Measurements from ENCODE around the gene TCF3.

TCF3 gene

GRCh38 chr19:1605236-1606137 is 46.9 kb downstream of the TCF3 start, which contains the start of gene UQCR11:
UQCR11 (minus strand) TSS chr19:1605462; CDS start chr19:1605409, 53 bp downstream.
- TF ChIP-seq JUND (IDR thresholded peaks at IDR 0.05; ENCODE audit: low read depth) = no peak
- in situ Hi-C loops (cut with HindIII; ENCODE audit: low pct_unique_long_range_greater_than_20kb, low sequenced_read_pairs) = no loop called here
- DNase-seq (ENCODE audit: low read depth in 1 of 2, low spot score in 1 of 2) = peak; percentile 89 to 94

GRCh38 chr19:1602091-1602707 is 50.2 kb downstream of the TCF3 start:
- in situ Hi-C loops (cut with HindIII; ENCODE audit: low pct_unique_long_range_greater_than_20kb, low sequenced_read_pairs) = no loop called here
- no peak for TF ChIP-seq JUND (IDR thresholded peaks at IDR 0.05; ENCODE audit: low read depth)

GRCh38 chr19:1601613-1602064 is 50.8 kb downstream of the TCF3 start:
- in situ Hi-C loops (cut with HindIII; ENCODE audit: low pct_unique_long_range_greater_than_20kb, low sequenced_read_pairs) = no loop called here
- DNase-seq (ENCODE audit: low read depth in 1 of 2, low spot score in 1 of 2) = no peak
- no peak for TF ChIP-seq JUND (IDR thresholded peaks at IDR 0.05; ENCODE audit: low read depth)

More at GRCh38 chr19:1602091-1602707, 50.2 kb downstream of the TCF3 start:
- DNase-seq (ENCODE audit: low read depth in 1 of 2, low spot score in 1 of 2) = no peak

- DNase-seq (ENCODE audit: low read depth in 1 of 2, low spot score in 1 of 2) = no peak
- in situ Hi-C loops (cut with HindIII; ENCODE audit: low pct_unique_long_range_greater_than_20kb, low sequenced_read_pairs) = no loop called here
- no peak for TF ChIP-seq JUND (IDR thresholded peaks at IDR 0.05; ENCODE audit: low read depth)
These were observed 53.0 kb downstream of the TCF3 start for GRCh38 chr19:1599460-1599846.

- TF ChIP-seq JUND (IDR thresholded peaks at IDR 0.05; ENCODE audit: low read depth) = no peak
- no peak for DNase-seq (ENCODE audit: low read depth in 1 of 2, low spot score in 1 of 2)
- in situ Hi-C loops (cut with HindIII; ENCODE audit: low pct_unique_long_range_greater_than_20kb, low sequenced_read_pairs) = no loop called here
These were observed 53.5 kb downstream of the TCF3 start for GRCh38 chr19:1598777-1599459.

- in situ Hi-C loops (cut with HindIII; ENCODE audit: low pct_unique_long_range_greater_than_20kb, low sequenced_read_pairs) = no loop called here
- no peak for TF ChIP-seq JUND (IDR thresholded peaks at IDR 0.05; ENCODE audit: low read depth)
- no peak for DNase-seq (ENCODE audit: low read depth in 1 of 2, low spot score in 1 of 2)
These were observed 59.0 kb downstream of the TCF3 start for GRCh38 chr19:1593501-1593772.

- peak; percentile 83 to 93 for DNase-seq (ENCODE audit: low read depth in 1 of 2, low spot score in 1 of 2)
- TF ChIP-seq JUND (IDR thresholded peaks at IDR 0.05; ENCODE audit: low read depth) = no peak
- in situ Hi-C loops (cut with HindIII; ENCODE audit: low pct_unique_long_range_greater_than_20kb, low sequenced_read_pairs) = no loop called here
These were observed 59.5 kb downstream of the TCF3 start, which contains the start of gene MBD3 for GRCh38 chr19:1592755-1593500. MBD3 (minus strand) TSS chr19:1592865; CDS start chr19:1592631, 234 bp downstream.

GRCh38 chr19:1592024-1592754 is 60.2 kb downstream of the TCF3 start:
- DNase-seq (ENCODE audit: low read depth in 1 of 2, low spot score in 1 of 2) = peak; percentile 83 to 92
- no peak for TF ChIP-seq JUND (IDR thresholded peaks at IDR 0.05; ENCODE audit: low read depth)
- in situ Hi-C loops (cut with HindIII; ENCODE audit: low pct_unique_long_range_greater_than_20kb, low sequenced_read_pairs) = no loop called here

GRCh38 chr19:1591421-1592023 is 60.9 kb downstream of the TCF3 start:
- no peak for TF ChIP-seq JUND (IDR thresholded peaks at IDR 0.05; ENCODE audit: low read depth)
- no peak for DNase-seq (ENCODE audit: low read depth in 1 of 2, low spot score in 1 of 2)
- in situ Hi-C loops (cut with HindIII; ENCODE audit: low pct_unique_long_range_greater_than_20kb, low sequenced_read_pairs) = no loop called here

- peak in 1 of 2 experiments; percentile 35 for DNase-seq (ENCODE audit: low read depth in 1 of 2, low spot score in 1 of 2)
- in situ Hi-C loops (cut with HindIII; ENCODE audit: low pct_unique_long_range_greater_than_20kb, low sequenced_read_pairs) = no loop called here
- TF ChIP-seq JUND (IDR thresholded peaks at IDR 0.05; ENCODE audit: low read depth) = no peak
These were observed 61.6 kb downstream of the TCF3 start for GRCh38 chr19:1590641-1591397.

- no peak for TF ChIP-seq JUND (IDR thresholded peaks at IDR 0.05; ENCODE audit: low read depth)
- in situ Hi-C loops (cut with HindIII; ENCODE audit: low pct_unique_long_range_greater_than_20kb, low sequenced_read_pairs) = no loop called here
- peak in 1 of 2 experiments; percentile 48 for DNase-seq (ENCODE audit: low read depth in 1 of 2, low spot score in 1 of 2)
These were observed 64.5 kb downstream of the TCF3 start for GRCh38 chr19:1587872-1588271.

All from T47D (cell line).